WERI-Rb-1 (cell line): ENCODE data around the gene KCNC3.

Experiments
- DNase-seq: peaks from one replicate; pipeline ENCODE4 v3.0.0-alpha.2; 2020
- H3K27ac ChIP-seq: fragments of 250-450 bp; sonication (Bioruptor Pico); 2 replicates; pipeline ENCODE4 v1.5.1; 2020; ENCODE audit warnings: mild to moderate bottlenecking, moderate library complexity
- H3K27me3 ChIP-seq: fragments of 250-450 bp; sonication (Bioruptor Pico); 2 replicates; pipeline ENCODE4 v1.5.1; 2021; ENCODE audit warnings: mild to moderate bottlenecking, low read depth, moderate library complexity; ENCODE audit not compliant: insufficient read depth, severe bottlenecking
- H3K36me3 ChIP-seq: fragments of 250-450 bp; sonication (Bioruptor Pico); 2 replicates; pipeline ENCODE4 v1.5.1; 2020; ENCODE audit warnings: mild to moderate bottlenecking, moderate library complexity
- H3K4me3 ChIP-seq: 2 replicates; pipeline ENCODE4 v1.5.1; 2011; ENCODE audit warnings: low read depth, mild to moderate bottlenecking, control low read depth, low read length
- H3K9me3 ChIP-seq: fragments of 250-450 bp; sonication (Bioruptor Pico); 2 replicates; pipeline ENCODE4 v1.5.1; 2021; ENCODE audit warnings: mild to moderate bottlenecking, moderate library complexity; ENCODE audit not compliant: severe bottlenecking
- CTCF ChIP-seq: IDR thresholded peaks from 2 replicates; pipeline ENCODE4 v1.5.1; 2011; ENCODE audit warnings: low read depth, mild to moderate bottlenecking, control low read depth, inconsistent platforms, low read length

KCNC3 gene

GRCh38 chr19:50376166-50377050 lies 47.2 kb upstream of the KCNC3 start, which contains the start of gene NR1H2:
NR1H2 (plus strand) TSS chr19:50376457; CDS start chr19:50377606, 1,149 bp downstream.
- TF ChIP-seq CTCF: no peak
- H3K9me3 ChIP-seq: no peaks in the 10 kb centered on the region
- no peaks in the 10 kb centered on the region for H3K27me3 ChIP-seq
- H3K27ac ChIP-seq: peak within 1 kb of the TSS; percentile 93
- H3K36me3 ChIP-seq: peaks cover 39% of the 10 kb centered on the region
- H3K4me3 ChIP-seq: peak within 1 kb of the TSS; percentile 96
- DNase-seq: peak; percentile 95

- H3K9me3 ChIP-seq: no peaks in the 10 kb centered on the region
- H3K27ac ChIP-seq: no peak overlapping the region
- H3K4me3 ChIP-seq: no peak overlapping the region
- DNase-seq: no peak
- TF ChIP-seq CTCF: no peak
- H3K27me3 ChIP-seq: no peaks in the 10 kb centered on the region
- H3K36me3 ChIP-seq: no peaks in the 10 kb centered on the region
Measured at GRCh38 chr19:50371914-50372475, 42.8 kb upstream of the KCNC3 start.

- H3K27me3 ChIP-seq: no peaks in the 10 kb centered on the region
- H3K27ac ChIP-seq: peak overlapping the region; percentile 74
- no peaks in the 10 kb centered on the region for H3K9me3 ChIP-seq
- no peaks in the 10 kb centered on the region for H3K36me3 ChIP-seq
- peak overlapping the region; percentile 78 for H3K4me3 ChIP-seq
- DNase-seq: peak; percentile 81
- TF ChIP-seq CTCF: peak; percentile 67
Measured at GRCh38 chr19:50368649-50369570, 39.7 kb upstream of the KCNC3 start.

DNA sequence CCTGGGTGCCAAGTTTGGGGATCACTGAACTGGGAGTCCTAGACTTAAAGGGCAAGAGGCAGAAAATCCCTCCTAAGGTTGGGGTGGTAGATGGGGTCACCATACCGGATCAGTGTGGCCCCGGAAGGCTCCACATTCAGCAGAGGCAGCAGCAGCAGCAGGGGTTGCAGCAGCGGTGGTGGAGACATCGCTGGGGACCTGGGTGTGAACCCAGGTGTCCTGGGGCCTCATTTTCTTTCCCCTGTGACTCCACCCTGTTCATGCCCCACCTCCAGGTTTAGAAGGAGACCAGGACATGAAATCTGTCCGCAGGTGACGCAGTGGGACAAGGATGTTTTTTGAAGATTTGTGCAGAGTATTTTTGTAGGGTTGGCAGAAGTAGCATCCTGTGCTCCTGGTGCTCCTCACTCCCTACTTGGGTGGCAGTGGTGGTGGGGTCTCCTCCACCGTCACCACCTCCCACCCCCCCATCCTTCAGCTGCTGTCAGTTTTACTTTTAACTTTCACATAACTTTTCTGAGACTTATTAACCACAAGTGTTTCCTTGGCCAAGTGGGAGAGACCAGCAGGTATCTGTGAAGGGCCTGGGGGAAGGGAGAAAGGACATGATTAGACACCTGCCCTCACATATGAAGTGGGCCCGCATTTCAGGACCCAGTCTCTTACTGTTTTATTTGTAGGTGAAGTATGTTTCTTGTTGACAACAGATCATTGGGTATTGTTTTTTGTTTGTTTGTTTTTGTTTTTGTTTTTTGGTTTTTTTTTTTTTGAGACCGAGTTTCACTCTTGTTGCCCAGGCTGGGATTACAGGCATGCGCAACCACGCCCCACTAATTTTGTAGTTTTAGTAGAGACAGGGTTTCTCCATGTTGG lies 36.5 kb upstream of the KCNC3 start, which contains the start of gene NAPSA:
TSS of gene NAPSA (minus strand) at position 206 of the 873 bp plus-strand sequence. CDS start at position 188, 18 bp downstream.
- no peaks in the 10 kb centered on the region for H3K9me3 ChIP-seq
- no peaks in the 10 kb centered on the region for H3K27me3 ChIP-seq
- TF ChIP-seq CTCF: no peak
- no peaks in the 10 kb centered on the region for H3K36me3 ChIP-seq
- no peak within 1 kb of the TSS for H3K4me3 ChIP-seq
- DNase-seq: no peak
- H3K27ac ChIP-seq: no peak within 1 kb of the TSS
